SHP77 (cell line): Measurements from ENCODE around the gene CSAG1.
"Not testable (repeated sequence)": the region's sequence is repeated elsewhere in the genome, so short reads cannot be mapped to it uniquely, and the experiment has no call there.

Source experiments
- DNase-seq, 2 experiments: peaks; one replicate each; lab custom pipeline; 2025; lab: John Stamatoyannopoulos, UW

CSAG1 gene

GRCh38 chrX:152733261-152733975 is at the start of gene CSAG1, which contains the start of gene MAGEA12:
CSAG1 (minus strand) TSS chrX:152733721; CDS start chrX:152732460, 1,261 bp downstream.
MAGEA12 (plus strand) TSS chrX:152733757; CDS start chrX:152736162, 2,405 bp downstream.
- peak; percentile 74 to 85 for DNase-seq

- not testable (repeated sequence) for DNase-seq
Measured at GRCh38 chrX:152769549-152770289, 36.2 kb upstream of the CSAG1 start, which contains the start of gene MAGEA6. MAGEA6 (minus strand) TSS chrX:152769689; CDS start chrX:152767650, 2,039 bp downstream.

GRCh38 chrX:152766562-152766961 is 33.0 kb upstream of the CSAG1 start:
- not testable (repeated sequence) for DNase-seq

- DNase-seq = not testable (repeated sequence)
Measured at GRCh38 chrX:152761582-152761981, 28.1 kb upstream of the CSAG1 start.

- DNase-seq = not testable (repeated sequence)
Measured at GRCh38 chrX:152759544-152759943, 26.0 kb upstream of the CSAG1 start.

GRCh38 chrX:152758918-152759317 is 25.4 kb upstream of the CSAG1 start, which contains the start of gene CSAG3:
CSAG3 (plus strand) TSS chrX:152759218.
- not testable (repeated sequence) for DNase-seq

GRCh38 chrX:152754871-152755270 is 21.4 kb upstream of the CSAG1 start:
- DNase-seq = not testable (repeated sequence)

- not testable (repeated sequence) for DNase-seq
Measured at GRCh38 chrX:152753686-152754650, 20.4 kb upstream of the CSAG1 start, which contains the start of gene MAGEA2. MAGEA2 (minus strand) TSS chrX:152753842; CDS start chrX:152751363, 2,479 bp downstream.

GRCh38 chrX:152738560-152738959 is 5.0 kb upstream of the CSAG1 start:
- no peak for DNase-seq

GRCh38 chrX:152736528-152736927 is 3.0 kb upstream of the CSAG1 start:
- DNase-seq = not testable (repeated sequence)

- DNase-seq = no peak
Measured at GRCh38 chrX:152735860-152736511, 2.5 kb upstream of the CSAG1 start.

GRCh38 chrX:152735101-152735500 is 1.6 kb upstream of the CSAG1 start:
- DNase-seq = no peak

- not testable (repeated sequence) for DNase-seq
Measured at GRCh38 chrX:152734143-152734858, 780 bp upstream of the CSAG1 start.

GRCh38 chrX:152725409-152725808 is 8.1 kb downstream of the CSAG1 start:
- no peak for DNase-seq

- DNase-seq = not testable (repeated sequence)
Measured at GRCh38 chrX:152713815-152714787, 19.4 kb downstream of the CSAG1 start, which contains the start of gene MAGEA2B. MAGEA2B (plus strand) TSS chrX:152714628; CDS start chrX:152717107, 2,479 bp downstream.

GRCh38 chrX:152713195-152713594 is 20.3 kb downstream of the CSAG1 start:
- not testable (repeated sequence) for DNase-seq

- not testable (repeated sequence) for DNase-seq
Measured at GRCh38 chrX:152709173-152709572, 24.3 kb downstream of the CSAG1 start, which contains the start of gene CSAG2. CSAG2 (minus strand) TSS chrX:152709273; CDS start chrX:152709112, 161 bp downstream.

- DNase-seq = not testable (repeated sequence)
Measured at GRCh38 chrX:152706500-152706899, 27.0 kb downstream of the CSAG1 start.

- not testable (repeated sequence) for DNase-seq
Measured at GRCh38 chrX:152700390-152700789, 33.1 kb downstream of the CSAG1 start.
